HepG2 (cell line): ENCODE data around the gene CARD19. TPM values are rescaled to one million over a fixed set of nuclear protein-coding genes. Genes with fewer than 3 reads are reported as not detected.

Experiments used
- FOXM1 ChIP-seq: sonication (generic); formaldehyde crosslinking; IDR thresholded peaks from 2 replicates; pipeline ENCODE4 v1.5.0; 2020; ENCODE audit warnings: missing genetic modification reagents
- KAT7 ChIP-seq: IDR thresholded peaks from 2 replicates; pipeline ENCODE4 v1.6.1; 2018; ENCODE audit warnings: borderline replicate concordance, missing compliant biosample characterization
- MEIS1 ChIP-seq: sonication (generic); formaldehyde crosslinking; IDR thresholded peaks from 2 replicates; pipeline ENCODE4 v1.9.0; 2021; ENCODE audit warnings: mild to moderate bottlenecking, missing genetic modification reagents, moderate library complexity, borderline replicate concordance
- MTA3 ChIP-seq: sonication (generic); formaldehyde crosslinking; IDR thresholded peaks from 2 replicates; pipeline ENCODE4 v1.4.0; 2020; ENCODE audit warnings: missing genetic modification reagents
- REPIN1 ChIP-seq: sonication (generic); formaldehyde crosslinking; IDR thresholded peaks from 2 replicates; pipeline ENCODE4 v1.8.0; 2022; ENCODE audit warnings: missing genetic modification reagents, low read depth, mild to moderate bottlenecking, borderline replicate concordance
- SRF ChIP-seq: IDR thresholded peaks from 2 replicates; pipeline ENCODE4 v1.6.1; 2011; ENCODE audit warnings: mild to moderate bottlenecking, low read depth, low read length, moderate library complexity
- ZBTB21 ChIP-seq: sonication (generic); formaldehyde crosslinking; IDR thresholded peaks from 2 replicates; pipeline ENCODE4 v1.4.0; 2020; ENCODE audit warnings: missing genetic modification reagents
- ZNF10 ChIP-seq: sonication (generic); formaldehyde crosslinking; IDR thresholded peaks from 2 replicates; pipeline ENCODE4 v1.4.0; 2020; ENCODE audit warnings: mild to moderate bottlenecking, low read depth, missing genetic modification reagents, borderline replicate concordance
- polyA plus RNA-seq, 8 experiments: library from polyadenylated mRNA; depleted of rRNA in 3 of 8; stranded (reverse) in 7 of 8; unstranded in 1 of 8; fragments of >200 nt; fragmentation: Illumina TruSeq in 4 of 8; extraction: Trizol in 4 of 8; gene quantifications; 2 replicates each; pipeline versions ENCODE4 v1.2.1 to v1.2.3, GENCODE V29; 2011 to 2016; ENCODE audit warnings: low read depth in 4 of 8, missing spikeins in 1 of 8, mixed read lengths in 1 of 8; ENCODE audit not compliant: insufficient read depth in 1 of 8
- total RNA-seq, 5 experiments: library from RNA; depleted of rRNA; stranded (reverse); fragments of >200 nt; fragmentation: Illumina TruSeq; extraction: Trizol; gene quantifications; 2 replicates each; pipeline ENCODE4 v1.2.3, GENCODE V29; 2016; ENCODE audit warnings: low read depth in 1 of 5
- TF ChIP-seq, protein P1 (sequence below): sonication (generic); formaldehyde crosslinking; IDR thresholded peaks from 2 replicates; pipeline ENCODE4 v1.8.1; 2022; ENCODE audit warnings: low read depth, mild to moderate bottlenecking, missing genetic modification reagents
- TF ChIP-seq, protein P2 (sequence below): sonication (generic); formaldehyde crosslinking; IDR thresholded peaks from 2 replicates; pipeline ENCODE4 v1.8.0; 2022; ENCODE audit warnings: missing genetic modification reagents, low read depth, mild to moderate bottlenecking, borderline replicate concordance
- TF ChIP-seq, protein P3 (sequence below): sonication (generic); formaldehyde crosslinking; IDR thresholded peaks from 2 replicates; pipeline ENCODE4 v1.5.1; 2020; ENCODE audit warnings: mild to moderate bottlenecking, missing genetic modification reagents, borderline replicate concordance
- TF ChIP-seq, protein P4 (sequence below): sonication (generic); formaldehyde crosslinking; IDR thresholded peaks from 2 replicates; pipeline ENCODE4 v1.8.0; 2022; ENCODE audit warnings: missing genetic modification reagents, mild to moderate bottlenecking, inconsistent platforms, borderline replicate concordance
- TF ChIP-seq, protein P5 (sequence below): sonication (generic); formaldehyde crosslinking; IDR thresholded peaks from 2 replicates; pipeline ENCODE4 v1.5.0; 2020; ENCODE audit warnings: missing genetic modification reagents, mild to moderate bottlenecking, borderline replicate concordance

The CARD19 gene
- total and polyA plus RNA-seq, 2 of the 13 experiments (the other 11 are each of a cell fraction or from before 2014, with no cell fraction given) = 18.4 to 47.2 TPM

DNA sequence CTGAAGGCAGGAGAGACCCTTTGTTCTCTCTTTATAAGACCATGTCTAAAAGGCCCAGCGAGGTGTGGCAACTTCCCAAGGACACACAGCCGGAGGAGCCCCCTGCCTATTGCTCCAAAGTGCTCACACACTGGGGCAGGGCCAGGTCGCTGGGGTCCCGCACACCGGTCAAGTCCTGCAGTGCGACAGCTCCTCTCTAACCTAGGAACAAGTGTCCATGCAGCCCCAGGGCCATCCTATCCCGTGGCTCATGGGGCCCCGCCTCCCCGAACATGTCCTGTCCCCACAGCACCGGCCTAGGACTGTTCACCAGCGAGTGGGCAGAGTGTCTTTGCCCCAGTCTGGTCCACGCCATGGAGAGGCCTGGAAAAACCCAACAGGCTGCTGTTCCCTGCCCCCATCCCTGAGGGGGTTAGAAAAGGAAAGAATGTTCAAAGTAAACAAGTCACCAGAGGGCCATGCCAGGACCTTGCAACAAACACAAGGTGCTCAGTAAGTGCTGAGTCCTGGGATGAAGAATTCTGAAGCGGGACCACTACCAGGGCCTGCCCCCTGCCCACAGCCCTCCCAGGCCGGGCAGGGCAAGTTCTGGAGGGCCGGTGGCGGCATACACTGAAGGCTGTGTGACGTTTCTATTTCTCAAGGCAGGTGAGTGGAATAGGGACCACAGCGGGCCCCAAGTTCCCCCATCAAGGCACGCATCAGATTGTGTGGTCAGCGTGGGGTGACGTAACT, 37.1 kb downstream of the CARD19 start (continued):
- TF ChIP-seq, protein P1, sequence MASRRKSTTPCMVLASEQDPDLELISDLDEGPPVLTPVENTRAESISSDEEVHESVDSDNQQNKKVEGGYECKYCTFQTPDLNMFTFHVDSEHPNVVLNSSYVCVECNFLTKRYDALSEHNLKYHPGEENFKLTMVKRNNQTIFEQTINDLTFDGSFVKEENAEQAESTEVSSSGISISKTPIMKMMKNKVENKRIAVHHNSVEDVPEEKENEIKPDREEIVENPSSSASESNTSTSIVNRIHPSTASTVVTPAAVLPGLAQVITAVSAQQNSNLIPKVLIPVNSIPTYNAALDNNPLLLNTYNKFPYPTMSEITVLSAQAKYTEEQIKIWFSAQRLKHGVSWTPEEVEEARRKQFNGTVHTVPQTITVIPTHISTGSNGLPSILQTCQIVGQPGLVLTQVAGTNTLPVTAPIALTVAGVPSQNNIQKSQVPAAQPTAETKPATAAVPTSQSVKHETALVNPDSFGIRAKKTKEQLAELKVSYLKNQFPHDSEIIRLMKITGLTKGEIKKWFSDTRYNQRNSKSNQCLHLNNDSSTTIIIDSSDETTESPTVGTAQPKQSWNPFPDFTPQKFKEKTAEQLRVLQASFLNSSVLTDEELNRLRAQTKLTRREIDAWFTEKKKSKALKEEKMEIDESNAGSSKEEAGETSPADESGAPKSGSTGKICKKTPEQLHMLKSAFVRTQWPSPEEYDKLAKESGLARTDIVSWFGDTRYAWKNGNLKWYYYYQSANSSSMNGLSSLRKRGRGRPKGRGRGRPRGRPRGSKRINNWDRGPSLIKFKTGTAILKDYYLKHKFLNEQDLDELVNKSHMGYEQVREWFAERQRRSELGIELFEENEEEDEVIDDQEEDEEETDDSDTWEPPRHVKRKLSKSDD (CRISPR knock-in tag) = no peak
- TF ChIP-seq ZBTB21 (no peak; the same call in 1 of the 2 replicates), MEIS1 (CRISPR knock-in tag) (no peak), SRF (no peak), FOXM1 (CRISPR knock-in tag) (no peak), KAT7 (CRISPR knock-in tag) (no peak; the same call in 1 of the 2 replicates), REPIN1 (CRISPR knock-in tag) (no peak; the same call in 1 of the 2 replicates), MTA3 (no peak), ZNF10 (CRISPR knock-in tag) (no peak)
- TF ChIP-seq, protein P2, sequence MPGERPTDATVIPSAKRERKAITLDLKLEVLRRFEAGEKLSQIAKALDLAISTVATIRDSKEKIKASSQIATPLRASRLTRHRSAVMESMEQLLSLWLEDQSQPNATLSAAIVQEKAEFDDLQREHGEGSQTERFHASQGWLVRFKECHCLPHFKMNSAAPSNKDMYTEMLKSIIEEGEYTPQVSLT (CRISPR knock-in tag) = no peak
- TF ChIP-seq, protein P3, sequence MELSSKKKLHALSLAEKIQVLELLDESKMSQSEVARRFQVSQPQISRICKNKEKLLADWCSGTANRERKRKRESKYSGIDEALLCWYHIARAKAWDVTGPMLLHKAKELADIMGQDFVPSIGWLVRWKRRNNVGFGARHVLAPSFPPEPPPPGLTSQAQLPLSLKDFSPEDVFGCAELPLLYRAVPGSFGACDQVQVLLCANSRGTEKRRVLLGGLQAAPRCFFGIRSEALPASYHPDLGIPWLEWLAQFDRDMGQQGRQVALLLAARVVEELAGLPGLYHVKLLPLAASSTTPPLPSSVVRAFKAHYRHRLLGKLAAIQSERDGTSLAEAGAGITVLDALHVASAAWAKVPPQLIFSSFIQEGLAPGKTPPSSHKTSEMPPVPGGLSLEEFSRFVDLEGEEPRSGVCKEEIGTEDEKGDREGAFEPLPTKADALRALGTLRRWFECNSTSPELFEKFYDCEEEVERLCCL (CRISPR knock-in tag) = no peak
- TF ChIP-seq, protein P4, sequence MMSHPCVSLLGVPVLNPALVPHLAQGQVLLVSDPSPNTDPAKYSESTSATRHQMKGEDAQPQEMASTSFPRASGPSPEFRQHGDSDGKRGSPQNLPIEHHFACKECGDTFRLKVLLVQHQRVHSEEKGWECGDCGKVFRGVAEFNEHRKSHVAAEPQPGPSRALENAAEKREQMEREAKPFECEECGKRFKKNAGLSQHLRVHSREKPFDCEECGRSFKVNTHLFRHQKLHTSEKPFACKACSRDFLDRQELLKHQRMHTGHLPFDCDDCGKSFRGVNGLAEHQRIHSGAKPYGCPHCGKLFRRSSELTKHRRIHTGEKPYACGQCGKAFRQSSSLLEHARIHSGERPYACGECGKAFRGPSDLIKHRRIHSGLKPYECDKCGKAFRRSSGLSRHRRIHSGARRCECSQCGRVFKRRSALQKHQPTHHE (CRISPR knock-in tag) = no peak
- TF ChIP-seq, protein P5, sequence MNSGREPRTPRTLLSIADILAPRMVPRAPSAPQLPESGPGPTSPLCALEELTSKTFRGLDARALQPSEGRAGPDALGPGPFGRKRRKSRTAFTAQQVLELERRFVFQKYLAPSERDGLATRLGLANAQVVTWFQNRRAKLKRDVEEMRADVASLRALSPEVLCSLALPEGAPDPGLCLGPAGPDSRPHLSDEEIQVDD = no peak
